ENCODE results near the gene ZW10. TPM values are rescaled to one million over a fixed set of nuclear protein-coding genes. Genes with fewer than 3 reads are reported as not detected.
A peak's percentile ranks its signal among the peaks of the same experiment; 100 is the strongest.

Gene ZW10
- total RNA-seq, 1 experiment from 2014 or later = 26.0 TPM

DNA sequence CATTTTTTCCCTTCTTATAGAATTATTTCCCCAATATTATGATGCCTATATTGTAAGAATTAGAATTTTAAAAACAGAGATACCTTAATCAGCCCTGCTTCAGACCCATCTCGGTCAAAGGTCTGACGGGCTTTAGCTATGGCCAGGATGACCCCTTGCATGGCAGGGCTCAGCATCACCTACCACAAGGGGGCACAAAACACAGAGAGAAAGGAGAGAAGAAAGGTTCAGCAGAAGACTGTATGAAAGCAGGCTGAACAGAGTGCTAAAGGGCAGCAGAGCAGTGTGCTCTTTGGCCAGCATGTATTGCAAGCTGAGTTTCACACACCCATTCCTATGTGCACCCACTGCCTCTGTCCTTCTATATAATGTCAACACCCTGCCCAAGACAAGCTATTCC, 32.9 kb upstream of the ZW10 start:
- Histone ChIP-seq H2BK15ac (ENCODE audit: low read depth, low read length) (no peak overlapping the region), H3K56ac (ENCODE audit: insufficient read length, low read depth, low read length) (no peak overlapping the region), H3K9ac (ENCODE audit: extremely low read depth, insufficient read length, low read length) (no peak overlapping the region), H3K4me1 (ENCODE audit: insufficient read depth, low read length) (no peaks in the 10 kb centered on the region), H2BK5ac (ENCODE audit: insufficient read length, low read length) (no peak overlapping the region), H3K27me3 (ENCODE audit: insufficient read depth, low read length) (no peaks in the 10 kb centered on the region), H3K18ac (ENCODE audit: insufficient read length, low read depth, low read length) (no peak overlapping the region), H4K8ac (replicated peaks; ENCODE audit: insufficient read length, low read depth, low read length) (no peak overlapping the region), H3K9me3 (ENCODE audit: control insufficient read depth, low read depth, low read length) (no peaks in the 10 kb centered on the region), H4K5ac (ENCODE audit: insufficient read length, low read depth, low read length) (no peak overlapping the region), H3K23ac (ENCODE audit: insufficient read length, low read depth, low read length) (no peak overlapping the region), H2BK120ac (ENCODE audit: low read depth, low read length, poor library complexity, severe bottlenecking) (no peak overlapping the region), H3K14ac (ENCODE audit: insufficient read depth, low read length) (no peak overlapping the region), H3K4ac (ENCODE audit: low read depth, low read length) (no peak overlapping the region), H3K23me2 (ENCODE audit: insufficient read length, low read depth, low read length, poor library complexity, severe bottlenecking) (no peaks in the 10 kb centered on the region), H3K27ac (ENCODE audit: insufficient read length, low read depth, low read length) (no peak overlapping the region), H3K4me2 (ENCODE audit: insufficient read depth, insufficient read length, low read length) (no peak overlapping the region), H3K79me2 (ENCODE audit: insufficient read depth, low read length) (no peaks in the 10 kb centered on the region), H2AFZ (ENCODE audit: low read length) (no peak overlapping the region), H4K91ac (ENCODE audit: insufficient read length, low read depth, low read length) (no peak overlapping the region), H2AK5ac (ENCODE audit: insufficient read length, low read length) (no peak overlapping the region), H3T11ph (ENCODE audit: low read length) (no peak overlapping the region), H2BK12ac (ENCODE audit: insufficient read length, low read depth, low read length) (no peak overlapping the region), H4K20me1 (ENCODE audit: control insufficient read depth, insufficient read depth, insufficient read length) (no peaks in the 10 kb centered on the region), H3K79me1 (ENCODE audit: insufficient read depth, low read depth, low read length, poor library complexity, severe bottlenecking) (no peaks in the 10 kb centered on the region), H2BK20ac (ENCODE audit: low read depth, low read length, poor library complexity, severe bottlenecking) (no peak overlapping the region)
- H3K27me3 Mint-ChIP-seq (ENCODE audit: low read depth) = no peaks in the 10 kb centered on the region
- TF ChIP-seq, protein P1, sequence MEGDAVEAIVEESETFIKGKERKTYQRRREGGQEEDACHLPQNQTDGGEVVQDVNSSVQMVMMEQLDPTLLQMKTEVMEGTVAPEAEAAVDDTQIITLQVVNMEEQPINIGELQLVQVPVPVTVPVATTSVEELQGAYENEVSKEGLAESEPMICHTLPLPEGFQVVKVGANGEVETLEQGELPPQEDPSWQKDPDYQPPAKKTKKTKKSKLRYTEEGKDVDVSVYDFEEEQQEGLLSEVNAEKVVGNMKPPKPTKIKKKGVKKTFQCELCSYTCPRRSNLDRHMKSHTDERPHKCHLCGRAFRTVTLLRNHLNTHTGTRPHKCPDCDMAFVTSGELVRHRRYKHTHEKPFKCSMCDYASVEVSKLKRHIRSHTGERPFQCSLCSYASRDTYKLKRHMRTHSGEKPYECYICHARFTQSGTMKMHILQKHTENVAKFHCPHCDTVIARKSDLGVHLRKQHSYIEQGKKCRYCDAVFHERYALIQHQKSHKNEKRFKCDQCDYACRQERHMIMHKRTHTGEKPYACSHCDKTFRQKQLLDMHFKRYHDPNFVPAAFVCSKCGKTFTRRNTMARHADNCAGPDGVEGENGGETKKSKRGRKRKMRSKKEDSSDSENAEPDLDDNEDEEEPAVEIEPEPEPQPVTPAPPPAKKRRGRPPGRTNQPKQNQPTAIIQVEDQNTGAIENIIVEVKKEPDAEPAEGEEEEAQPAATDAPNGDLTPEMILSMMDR (conservative IDR thresholded peaks at IDR 0.05) = peak; percentile 82
- no CpG with 5 or more reads among the region's 2 CpGs for WGBS (ENCODE audit: extremely low coverage, insufficient read length, low lambda C conversion rate)
- H3K4me3 Mint-ChIP-seq = no peak overlapping the region; a peak in 1 of 5 replicates
- DNase-seq = peak; percentile 68
- H3K4me1 Mint-ChIP-seq = no peaks in the 10 kb centered on the region
- H3K36me3 Mint-ChIP-seq (ENCODE audit: insufficient read depth in 1 of 3, low read depth in 3 of 3) = peaks cover 44 to 95% (median 74%) of the 10 kb centered on the region in 3 experiments; a peak in 6 of 7 replicates
- no peak overlapping the region for H3K27ac Mint-ChIP-seq
- H3K9me3 Mint-ChIP-seq = no peaks in the 10 kb centered on the region
